ENCODE measurements around the gene HFE. TPM values are rescaled to one million over a fixed set of nuclear protein-coding genes. Genes with fewer than 3 reads are reported as not detected.
A peak's percentile ranks its signal among the peaks of the same experiment; 100 is the strongest.

Gene HFE
- total RNA-seq, 1 experiment from 2014 or later: 5.7 TPM

DNA sequence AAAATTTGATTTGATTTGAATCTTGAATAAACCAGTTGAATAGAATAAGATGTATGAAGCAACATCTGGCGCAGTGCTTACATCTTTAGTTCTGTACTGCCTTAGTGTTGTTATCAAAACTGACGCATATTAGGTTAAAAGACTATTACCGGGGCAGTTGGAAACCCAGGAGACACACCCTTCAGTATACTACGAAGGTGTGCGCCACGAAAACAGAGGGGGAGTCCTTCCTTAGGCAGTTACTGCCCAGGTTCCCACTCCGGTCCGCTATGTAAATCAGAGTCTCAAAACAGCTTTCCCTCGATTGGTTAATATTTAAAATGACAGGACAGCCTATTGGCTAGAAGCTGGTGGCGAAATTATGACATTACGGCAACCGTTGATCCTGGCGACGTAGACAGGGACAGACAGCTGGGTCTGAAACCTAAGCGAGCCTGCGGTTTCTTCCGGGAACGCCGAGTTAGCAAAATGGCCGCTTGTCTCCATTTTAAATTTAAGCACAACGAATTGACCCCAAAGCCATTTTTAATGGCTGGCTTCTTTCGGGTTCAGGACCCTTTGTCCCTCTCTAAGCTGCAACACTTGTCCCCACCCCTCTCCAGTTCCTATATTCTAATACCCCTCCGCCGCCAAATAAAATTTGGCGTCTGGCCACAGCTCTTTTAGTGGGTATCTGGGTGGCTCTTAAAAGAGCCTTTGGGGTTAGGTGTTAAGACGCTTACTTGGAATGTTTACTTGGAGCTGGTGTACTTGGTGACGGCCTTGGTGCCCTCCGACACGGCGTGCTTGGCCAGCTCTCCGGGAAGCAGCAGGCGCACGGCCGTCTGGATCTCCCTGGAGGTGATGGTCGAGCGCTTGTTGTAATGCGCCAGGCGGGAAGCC lies 35.8 kb downstream of the HFE start:
- no peaks in the 10 kb centered on the region for H3K27me3 Mint-ChIP-seq (ENCODE audit: insufficient read depth, unreplicated experiment)
- CTCF ChIA-PET: interaction anchor here (1.6 kb wide), 1 partner anchor 34 kb away, joined by 7 read pairs; a partner anchor contains a TSS

DNA sequence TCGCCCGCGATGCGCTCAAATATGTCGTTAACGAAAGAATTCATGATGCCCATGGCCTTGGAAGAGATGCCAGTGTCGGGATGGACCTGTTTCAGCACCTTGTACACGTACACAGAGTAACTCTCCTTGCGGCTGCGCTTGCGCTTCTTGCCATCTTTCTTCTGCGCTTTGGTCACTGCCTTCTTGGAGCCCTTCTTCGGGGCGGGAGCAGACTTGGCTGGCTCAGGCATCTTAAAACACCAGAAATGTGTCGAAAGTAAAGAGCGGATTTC lies 36.4 kb downstream of the HFE start:
- Histone ChIP-seq H3K4me1 (peaks cover 23% of the 10 kb centered on the region), H3K4me3 (ENCODE audit: low read depth, low read length) (peak overlapping the region; percentile 44), H3K36me3 (ENCODE audit: control insufficient read depth, insufficient read depth, low read length) (no peaks in the 10 kb centered on the region), H3K9me3 (no peaks in the 10 kb centered on the region), H3K27me3 (replicated peaks; ENCODE audit: control insufficient read depth, insufficient read depth, low read length) (no peaks in the 10 kb centered on the region)
- H3K9me3 Mint-ChIP-seq (ENCODE audit: unreplicated experiment): no peaks in the 10 kb centered on the region
- H3K27me3 Mint-ChIP-seq (ENCODE audit: insufficient read depth, unreplicated experiment): no peaks in the 10 kb centered on the region
- peaks cover 36% of the 10 kb centered on the region for H3K4me1 Mint-ChIP-seq (ENCODE audit: low read depth, unreplicated experiment)
- TF ChIP-seq, protein P1, sequence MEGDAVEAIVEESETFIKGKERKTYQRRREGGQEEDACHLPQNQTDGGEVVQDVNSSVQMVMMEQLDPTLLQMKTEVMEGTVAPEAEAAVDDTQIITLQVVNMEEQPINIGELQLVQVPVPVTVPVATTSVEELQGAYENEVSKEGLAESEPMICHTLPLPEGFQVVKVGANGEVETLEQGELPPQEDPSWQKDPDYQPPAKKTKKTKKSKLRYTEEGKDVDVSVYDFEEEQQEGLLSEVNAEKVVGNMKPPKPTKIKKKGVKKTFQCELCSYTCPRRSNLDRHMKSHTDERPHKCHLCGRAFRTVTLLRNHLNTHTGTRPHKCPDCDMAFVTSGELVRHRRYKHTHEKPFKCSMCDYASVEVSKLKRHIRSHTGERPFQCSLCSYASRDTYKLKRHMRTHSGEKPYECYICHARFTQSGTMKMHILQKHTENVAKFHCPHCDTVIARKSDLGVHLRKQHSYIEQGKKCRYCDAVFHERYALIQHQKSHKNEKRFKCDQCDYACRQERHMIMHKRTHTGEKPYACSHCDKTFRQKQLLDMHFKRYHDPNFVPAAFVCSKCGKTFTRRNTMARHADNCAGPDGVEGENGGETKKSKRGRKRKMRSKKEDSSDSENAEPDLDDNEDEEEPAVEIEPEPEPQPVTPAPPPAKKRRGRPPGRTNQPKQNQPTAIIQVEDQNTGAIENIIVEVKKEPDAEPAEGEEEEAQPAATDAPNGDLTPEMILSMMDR (IDR thresholded peaks at IDR 0.05; ENCODE audit: insufficient read depth in 1 of 2, low read depth in 1 of 2, low read length in 1 of 2, severe bottlenecking in 1 of 2, unreplicated experiment in 1 of 2): no peak
- H3K4me3 Mint-ChIP-seq (ENCODE audit: unreplicated experiment): peak overlapping the region; percentile 90
- ChIA-PET CTCF (interaction anchor here (0.8 to 1.6 kb wide), 2 partner anchors 32 to 34 kb away, joined by 3 to 7 read pairs; a partner anchor contains a TSS), POLR2A (interaction anchor here (0.6 to 5.2 kb wide), 38 partner anchors 11 to 1769 kb away, joined by 3 to 336 read pairs (median 6); a partner anchor contains a TSS)
- intact Hi-C loops (cut with micrococcal nuclease; ENCODE audit: unreplicated experiment): loop anchor here (1.0 to 10.0 kb wide), 4 partner anchors 66 to 1769 kb away; a partner anchor contains a TSS
- DNase-seq: no peak
- peak overlapping the region; percentile 99 for H3K27ac Mint-ChIP-seq (ENCODE audit: unreplicated experiment)
- no TSS peak for BruUV-seq (replicated peaks)
- peaks cover 78% of the 10 kb centered on the region for H3K36me3 Mint-ChIP-seq (ENCODE audit: insufficient read depth, unreplicated experiment)

More for the DNA sequence above, 35.8 kb downstream of the HFE start:
- peak; percentile 96 to 98 for DNase-seq
- Histone ChIP-seq H3K27me3 (replicated peaks; ENCODE audit: control insufficient read depth, insufficient read depth, low read length) (no peaks in the 10 kb centered on the region), H3K4me1 (peaks cover 23% of the 10 kb centered on the region), H3K9me3 (no peaks in the 10 kb centered on the region), H3K36me3 (ENCODE audit: control insufficient read depth, insufficient read depth, low read length) (no peaks in the 10 kb centered on the region), H3K4me3 (ENCODE audit: low read depth, low read length) (peak overlapping the region; percentile 44)
- TSS peak; percentile 88 for BruUV-seq (replicated peaks)
- TF ChIP-seq, protein P1 (IDR thresholded peaks at IDR 0.05; ENCODE audit: insufficient read depth in 1 of 2, low read depth in 1 of 2, low read length in 1 of 2, severe bottlenecking in 1 of 2, unreplicated experiment in 1 of 2): no peak
- H3K36me3 Mint-ChIP-seq (ENCODE audit: insufficient read depth, unreplicated experiment): peaks cover 72% of the 10 kb centered on the region
- H3K27ac Mint-ChIP-seq (ENCODE audit: unreplicated experiment): peak overlapping the region; percentile 99
- H3K9me3 Mint-ChIP-seq (ENCODE audit: unreplicated experiment): no peaks in the 10 kb centered on the region
- intact Hi-C loops (cut with micrococcal nuclease; ENCODE audit: unreplicated experiment): loop anchor here (1.0 to 10.0 kb wide), 5 partner anchors 19 to 1769 kb away; a partner anchor contains a TSS
- POLR2A ChIA-PET: interaction anchor here (0.5 to 5.2 kb wide), 36 partner anchors 11 to 1745 kb away, joined by 3 to 336 read pairs (median 6); partner anchors contain the start of gene CARMIL1
- peaks cover 36% of the 10 kb centered on the region for H3K4me1 Mint-ChIP-seq (ENCODE audit: low read depth, unreplicated experiment)
- H3K4me3 Mint-ChIP-seq (ENCODE audit: unreplicated experiment): peak overlapping the region; percentile 90

DNA sequence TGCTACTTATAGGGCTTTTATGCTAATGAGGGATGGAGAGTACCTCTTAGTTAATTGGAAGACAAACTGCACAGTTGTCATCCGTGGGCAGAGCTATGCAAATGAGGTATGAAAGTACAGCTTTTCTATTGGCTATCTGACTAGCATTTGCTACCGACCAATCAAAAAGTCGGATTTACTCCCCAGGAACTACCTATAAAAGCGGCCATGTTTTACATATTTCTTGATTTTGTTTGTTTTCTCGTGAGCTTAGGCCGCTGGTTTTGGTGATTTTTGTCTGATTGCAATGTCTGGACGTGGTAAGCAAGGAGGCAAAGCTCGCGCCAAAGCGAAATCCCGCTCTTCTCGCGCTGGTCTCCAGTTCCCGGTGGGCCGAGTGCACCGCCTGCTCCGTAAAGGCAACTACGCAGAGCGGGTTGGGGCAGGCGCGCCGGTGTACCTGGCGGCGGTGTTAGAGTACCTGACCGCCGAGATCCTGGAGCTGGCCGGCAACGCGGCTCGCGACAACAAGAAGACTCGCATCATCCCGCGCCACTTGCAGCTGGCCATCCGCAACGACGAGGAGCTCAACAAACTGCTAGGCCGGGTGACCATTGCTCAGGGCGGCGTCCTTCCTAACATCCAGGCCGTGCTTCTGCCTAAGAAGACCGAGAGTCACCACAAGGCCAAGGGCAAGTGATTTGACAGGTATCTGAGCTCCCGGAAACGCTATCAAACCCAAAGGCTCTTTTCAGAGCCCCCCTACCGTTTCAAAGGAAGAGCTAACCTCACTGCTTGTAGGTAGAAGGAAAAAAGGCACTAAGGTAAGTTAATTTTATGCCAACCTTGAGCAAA lies 36.9 kb downstream of the HFE start:
- BruUV-seq (replicated peaks): TSS peak; percentile 95
- Histone ChIP-seq H3K4me3 (ENCODE audit: low read depth, low read length) (peak overlapping the region; percentile 78), H3K4me1 (peaks cover 23% of the 10 kb centered on the region), H3K27me3 (replicated peaks; ENCODE audit: control insufficient read depth, insufficient read depth, low read length) (no peaks in the 10 kb centered on the region), H3K36me3 (ENCODE audit: control insufficient read depth, insufficient read depth, low read length) (no peaks in the 10 kb centered on the region), H3K9me3 (no peaks in the 10 kb centered on the region)
- Mint-ChIP-seq H3K4me3 (ENCODE audit: unreplicated experiment) (peak overlapping the region; percentile 90), H3K9me3 (ENCODE audit: unreplicated experiment) (no peaks in the 10 kb centered on the region), H3K27ac (ENCODE audit: unreplicated experiment) (peak overlapping the region; percentile 99), H3K27me3 (ENCODE audit: insufficient read depth, unreplicated experiment) (no peaks in the 10 kb centered on the region), H3K36me3 (ENCODE audit: insufficient read depth, unreplicated experiment) (peaks cover 78% of the 10 kb centered on the region), H3K4me1 (ENCODE audit: low read depth, unreplicated experiment) (peaks cover 36% of the 10 kb centered on the region)
- intact Hi-C loops (cut with micrococcal nuclease; ENCODE audit: unreplicated experiment): loop anchor here (1.0 to 10.0 kb wide), 6 partner anchors 33 to 1768 kb away; a partner anchor contains a TSS
- POLR2A ChIA-PET: interaction anchor here (0.6 to 5.2 kb wide), 41 partner anchors 12 to 1769 kb away, joined by 3 to 336 read pairs (median 6); partner anchors contain the start of gene HFE
- peak; percentile 91 to 92 for DNase-seq
- CTCF ChIA-PET: interaction anchor here (0.6 to 1.6 kb wide), 3 partner anchors 31 to 36 kb away, joined by 3 to 7 read pairs (median 3); a partner anchor contains a TSS
- TF ChIP-seq, protein P1 (IDR thresholded peaks at IDR 0.05; ENCODE audit: insufficient read depth in 1 of 2, low read depth in 1 of 2, low read length in 1 of 2, severe bottlenecking in 1 of 2, unreplicated experiment in 1 of 2): no peak
